Measurements from ENCODE around the gene IL6ST.
"Not testable (repeated sequence)": the region's sequence is repeated elsewhere in the genome, so short reads cannot be mapped to it uniquely, and the experiment has no call there.

IL6ST gene

GRCh38 chr5:55973296-55973695 is 21.5 kb downstream of the IL6ST start:
- H3K4me3 ChIP-seq (ENCODE audit: low read depth, low read length), result no peak overlapping the region

- no peak overlapping the region for H3K4me3 ChIP-seq (ENCODE audit: low read depth, low read length)
These were observed 24.8 kb downstream of the IL6ST start for GRCh38 chr5:55969956-55970355.

GRCh38 chr5:55966284-55966683 is 28.5 kb downstream of the IL6ST start:
- H3K4me3 ChIP-seq (ENCODE audit: low read depth, low read length), result no peak overlapping the region

- H3K4me3 ChIP-seq (ENCODE audit: low read depth, low read length), result no peak overlapping the region
These were observed 29.2 kb downstream of the IL6ST start for GRCh38 chr5:55965525-55965924.

- no peak overlapping the region for H3K4me3 ChIP-seq (ENCODE audit: low read depth, low read length)
These were observed 34.0 kb downstream of the IL6ST start for GRCh38 chr5:55960779-55961178.

GRCh38 chr5:55959208-55959607 is 35.6 kb downstream of the IL6ST start:
- H3K4me3 ChIP-seq (ENCODE audit: low read depth, low read length), result no peak overlapping the region

GRCh38 chr5:55941154-55941553 is 53.6 kb downstream of the IL6ST start:
- H3K4me3 ChIP-seq (ENCODE audit: low read depth, low read length), result not testable (repeated sequence)

GRCh38 chr5:55937598-55937997 is 57.2 kb downstream of the IL6ST start:
- not testable (repeated sequence) for H3K4me3 ChIP-seq (ENCODE audit: low read depth, low read length)

GRCh38 chr5:55936100-55936693 is 58.6 kb downstream of the IL6ST start:
- no peak overlapping the region for H3K4me3 ChIP-seq (ENCODE audit: low read depth, low read length)

GRCh38 chr5:55935371-55935770 is 59.4 kb downstream of the IL6ST start:
- H3K4me3 ChIP-seq (ENCODE audit: low read depth, low read length), result no peak overlapping the region

GRCh38 chr5:55934720-55935119 is 60.0 kb downstream of the IL6ST start:
- no peak overlapping the region for H3K4me3 ChIP-seq (ENCODE audit: low read depth, low read length)

GRCh38 chr5:55934115-55934613 is 60.6 kb downstream of the IL6ST start:
- H3K4me3 ChIP-seq (ENCODE audit: low read depth, low read length), result no peak overlapping the region

GRCh38 chr5:55933377-55934114 is 61.2 kb downstream of the IL6ST start:
- no peak overlapping the region for H3K4me3 ChIP-seq (ENCODE audit: low read depth, low read length)

GRCh38 chr5:55932700-55933099 is 62.1 kb downstream of the IL6ST start:
- no peak overlapping the region for H3K4me3 ChIP-seq (ENCODE audit: low read depth, low read length)

- no peak overlapping the region for H3K4me3 ChIP-seq (ENCODE audit: low read depth, low read length)
These were observed 65.6 kb downstream of the IL6ST start for GRCh38 chr5:55929020-55929799.

- no peak overlapping the region for H3K4me3 ChIP-seq (ENCODE audit: low read depth, low read length)
These were observed 66.7 kb downstream of the IL6ST start for GRCh38 chr5:55927861-55928655.

GRCh38 chr5:55926476-55926875 is 68.3 kb downstream of the IL6ST start:
- H3K4me3 ChIP-seq (ENCODE audit: low read depth, low read length), result no peak overlapping the region

- H3K4me3 ChIP-seq (ENCODE audit: low read depth, low read length), result no peak overlapping the region
These were observed 69.1 kb downstream of the IL6ST start for GRCh38 chr5:55925712-55926111.

GRCh38 chr5:55925181-55925580 is 69.6 kb downstream of the IL6ST start:
- no peak overlapping the region for H3K4me3 ChIP-seq (ENCODE audit: low read depth, low read length)

GRCh38 chr5:55924744-55925143 is 70.0 kb downstream of the IL6ST start:
- H3K4me3 ChIP-seq (ENCODE audit: low read depth, low read length), result no peak overlapping the region
